ENCODE data around the gene ALDH2.

Gene ALDH2

DNA sequence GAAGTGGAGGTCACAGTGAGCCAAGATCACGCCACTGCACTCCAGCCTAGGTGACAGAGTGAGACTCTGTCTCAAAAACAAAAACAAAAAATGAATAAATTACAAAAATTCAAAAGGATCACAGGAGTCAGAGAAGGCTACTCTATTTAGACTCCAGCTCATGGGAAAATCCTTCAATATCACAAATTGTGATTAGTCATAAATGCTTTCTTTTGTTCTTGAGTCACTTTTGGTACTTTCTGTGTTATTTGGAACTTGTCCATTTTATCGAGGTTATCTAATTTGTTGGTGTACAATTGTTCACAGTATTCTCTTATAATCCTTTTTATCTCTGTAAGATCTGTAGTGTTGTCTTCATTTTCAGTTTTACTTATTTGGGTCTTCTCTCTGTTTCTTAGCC is 18.9 kb downstream of the ALDH2 start:
- no peak for DNase-seq (ENCODE audit: low read depth)
- no peak overlapping the region for H3K4me3 ChIP-seq (ENCODE audit: low read depth, low read length)
- TF ChIP-seq CTCF (IDR thresholded peaks at IDR 0.05; ENCODE audit: low read depth, low read length): no peak

GRCh38 chr12:111788178-111788654 is 21.5 kb downstream of the ALDH2 start:
- DNase-seq (ENCODE audit: low read depth): peak; percentile 84
- H3K4me3 ChIP-seq (ENCODE audit: low read depth, low read length): no peak overlapping the region
- no peak for TF ChIP-seq MYC (IDR thresholded peaks at IDR 0.05; ENCODE audit: low read depth, low read length)
- peak; percentile 53; the same call in 1 of the 2 replicates for TF ChIP-seq MAX (IDR thresholded peaks at IDR 0.05; ENCODE audit: low read depth, low read length)
- TF ChIP-seq CTCF (IDR thresholded peaks at IDR 0.05; ENCODE audit: low read depth, low read length): peak; percentile 94
- TF ChIP-seq POLR2A (IDR thresholded peaks at IDR 0.05; ENCODE audit: extremely low read depth, insufficient read length): no peak

GRCh38 chr12:111789779-111790178 is 23.0 kb downstream of the ALDH2 start:
- DNase-seq (ENCODE audit: low read depth): no peak
- no peak for TF ChIP-seq CTCF (IDR thresholded peaks at IDR 0.05; ENCODE audit: low read depth, low read length)
- H3K4me3 ChIP-seq (ENCODE audit: low read depth, low read length): no peak overlapping the region

GRCh38 chr12:111791507-111791906 is 24.8 kb downstream of the ALDH2 start:
- TF ChIP-seq MAX (IDR thresholded peaks at IDR 0.05; ENCODE audit: low read depth, low read length): no peak
- no peak for TF ChIP-seq MYC (IDR thresholded peaks at IDR 0.05; ENCODE audit: low read depth, low read length)
- TF ChIP-seq POLR2A (IDR thresholded peaks at IDR 0.05; ENCODE audit: extremely low read depth, insufficient read length): no peak
- no peak for TF ChIP-seq CTCF (IDR thresholded peaks at IDR 0.05; ENCODE audit: low read depth, low read length)
- H3K4me3 ChIP-seq (ENCODE audit: low read depth, low read length): no peak overlapping the region
- no peak for DNase-seq (ENCODE audit: low read depth)

- DNase-seq (ENCODE audit: low read depth): no peak
- no peak overlapping the region for H3K4me3 ChIP-seq (ENCODE audit: low read depth, low read length)
- TF ChIP-seq POLR2A (IDR thresholded peaks at IDR 0.05; ENCODE audit: extremely low read depth, insufficient read length) (no peak), MYC (IDR thresholded peaks at IDR 0.05; ENCODE audit: low read depth, low read length) (no peak), MAX (IDR thresholded peaks at IDR 0.05; ENCODE audit: low read depth, low read length) (no peak), CTCF (IDR thresholded peaks at IDR 0.05; ENCODE audit: low read depth, low read length) (no peak)
These were observed 25.6 kb downstream of the ALDH2 start for GRCh38 chr12:111792155-111792855.

- TF ChIP-seq CTCF (IDR thresholded peaks at IDR 0.05; ENCODE audit: low read depth, low read length) (no peak), POLR2A (IDR thresholded peaks at IDR 0.05; ENCODE audit: extremely low read depth, insufficient read length) (no peak), MYC (IDR thresholded peaks at IDR 0.05; ENCODE audit: low read depth, low read length) (no peak), MAX (IDR thresholded peaks at IDR 0.05; ENCODE audit: low read depth, low read length) (no peak)
- H3K4me3 ChIP-seq (ENCODE audit: low read depth, low read length): no peak overlapping the region
- DNase-seq (ENCODE audit: low read depth): no peak
These were observed 26.1 kb downstream of the ALDH2 start for GRCh38 chr12:111792856-111793235.

Data from NB4 (cell line).